Peyer's patch (tissue), 4 donors: ENCODE measurements around the gene PTPRC. TPM values are rescaled to one million over a fixed set of nuclear protein-coding genes. Genes with fewer than 3 reads are reported as not detected.
A peak's percentile ranks its signal among the peaks of the same experiment; 100 is the strongest.

Experiments
- DNase-seq, 3 donors: peaks; one replicate each; pipeline ENCODE4 v3.0.0-alpha.2; 2017 to 2019
- H3K27ac ChIP-seq, 4 donors: fragments of 200-600 bp; sonication (generic); one replicate each; pipeline ENCODE4 v1.5.1; 2016 to 2019
- H3K27me3 ChIP-seq, 2 donors: fragments of 200-600 bp; sonication (generic); one replicate each; pipeline ENCODE4 v1.5.1; 2019
- H3K36me3 ChIP-seq, 3 donors: fragments of 200-600 bp; sonication (generic); one replicate each; pipeline ENCODE4 v1.5.1; 2016 to 2019
- H3K4me1 ChIP-seq, 4 donors: fragments of 200-600 bp; sonication (generic); one replicate each; pipeline ENCODE4 v1.5.1; 2016 to 2019
- H3K4me3 ChIP-seq, 4 donors: fragments of 200-600 bp; sonication (generic); 1 replicate in 3 of 4; 2 replicates in 1 of 4; pipeline ENCODE4 v1.5.1; 2016 to 2019; ENCODE audit warnings: mild to moderate bottlenecking in 1 of 4
- H3K9me3 ChIP-seq, 4 donors: fragments of 200-600 bp; sonication (generic); one replicate each; pipeline ENCODE4 v1.5.1; 2016 to 2019; ENCODE audit warnings: mild to moderate bottlenecking in 1 of 4
- CTCF ChIP-seq, 6 experiments: fragments of 450-650 bp in 4 of 6; fragments of 200-600 bp in 2 of 6; sonication (generic) in 1 of 6; IDR thresholded peaks; one replicate each; pipeline ENCODE4 v1.5.1; 2017 to 2019; ENCODE audit warnings: antibody characterized with exemption in 6 of 6, mild to moderate bottlenecking in 3 of 6, moderate library complexity in 1 of 6
- POLR2A ChIP-seq, 2 donors: fragments of 450-650 bp; IDR thresholded peaks; one replicate each; pipeline ENCODE4 v1.5.1; 2017; ENCODE audit warnings: antibody characterized with exemption in 2 of 2, mild to moderate bottlenecking in 2 of 2, moderate library complexity in 2 of 2
- total RNA-seq, 4 donors: library from RNA; depleted of rRNA; stranded (reverse); fragments of >200 nt; gene quantifications; one replicate each; pipeline ENCODE4 v1.1.0, GENCODE V29; 2016

The PTPRC gene
- total RNA-seq, 4 donors from 2014 or later: 13.3 to 127 (median 22.1) TPM

GRCh38 chr1:198773523-198773922 lies 134.7 kb downstream of the PTPRC start:
- Histone ChIP-seq H3K36me3 (no peaks in the 10 kb centered on the region), H3K9me3 (no peaks in the 10 kb centered on the region), H3K27me3 (no peaks in the 10 kb centered on the region), H3K4me3 (no peak overlapping the region), H3K27ac (no peak overlapping the region), H3K4me1 (no peaks in the 10 kb centered on the region)
- DNase-seq: no peak
- TF ChIP-seq CTCF (IDR thresholded peaks at IDR 0.05) (no peak), POLR2A (IDR thresholded peaks at IDR 0.05) (no peak)

DNA sequence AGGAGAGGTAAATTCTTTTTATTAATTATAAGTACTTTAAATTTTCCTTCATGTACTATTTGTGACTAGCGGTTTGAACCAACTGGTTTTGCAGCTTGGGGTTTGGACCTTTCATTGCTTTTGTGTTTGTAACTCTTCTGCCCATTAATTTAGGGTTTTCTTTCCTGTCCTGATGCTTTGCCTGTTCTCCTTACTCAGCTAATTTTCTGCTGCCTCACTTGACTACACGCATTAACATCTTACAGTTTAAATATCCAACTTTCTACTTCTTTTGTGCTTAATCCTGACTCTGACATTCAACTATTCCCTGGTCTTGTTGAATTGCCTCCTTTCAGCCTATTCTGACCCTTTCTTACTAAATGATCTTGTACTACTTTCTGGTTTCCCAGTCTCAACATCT lies 135.6 kb downstream of the PTPRC start:
- no peaks in the 10 kb centered on the region for H3K4me1 ChIP-seq
- TF ChIP-seq POLR2A (IDR thresholded peaks at IDR 0.05): no peak
- no peak for TF ChIP-seq CTCF (IDR thresholded peaks at IDR 0.05)
- no peaks in the 10 kb centered on the region for H3K9me3 ChIP-seq
- no peak overlapping the region for H3K27ac ChIP-seq
- H3K36me3 ChIP-seq: no peaks in the 10 kb centered on the region
- no peaks in the 10 kb centered on the region for H3K27me3 ChIP-seq
- no peak overlapping the region for H3K4me3 ChIP-seq
- no peak for DNase-seq

- Histone ChIP-seq H3K36me3 (no peaks in the 10 kb centered on the region), H3K27me3 (no peaks in the 10 kb centered on the region), H3K9me3 (no peaks in the 10 kb centered on the region), H3K27ac (peak overlapping the region in 2 of 4 donors; percentile 32 to 54), H3K4me1 (no peaks in the 10 kb centered on the region), H3K4me3 (no peak overlapping the region)
- DNase-seq: no peak
- TF ChIP-seq POLR2A (IDR thresholded peaks at IDR 0.05): no peak
- no peak for TF ChIP-seq CTCF (IDR thresholded peaks at IDR 0.05)
Observed at GRCh38 chr1:198775606-198776005, 136.8 kb downstream of the PTPRC start.

GRCh38 chr1:198776602-198777029 lies 137.8 kb downstream of the PTPRC start:
- no peaks in the 10 kb centered on the region for H3K27me3 ChIP-seq
- H3K4me1 ChIP-seq: no peaks in the 10 kb centered on the region
- peak in 1 of 3 donors; percentile 58 for DNase-seq
- H3K36me3 ChIP-seq: no peaks in the 10 kb centered on the region
- TF ChIP-seq POLR2A (IDR thresholded peaks at IDR 0.05) (peak in 1 of 2 donors; percentile 16), CTCF (IDR thresholded peaks at IDR 0.05) (no peak)
- H3K4me3 ChIP-seq: no peak overlapping the region
- peak overlapping the region in 2 of 4 donors; percentile 51 to 65 for H3K27ac ChIP-seq
- H3K9me3 ChIP-seq: no peaks in the 10 kb centered on the region

DNA sequence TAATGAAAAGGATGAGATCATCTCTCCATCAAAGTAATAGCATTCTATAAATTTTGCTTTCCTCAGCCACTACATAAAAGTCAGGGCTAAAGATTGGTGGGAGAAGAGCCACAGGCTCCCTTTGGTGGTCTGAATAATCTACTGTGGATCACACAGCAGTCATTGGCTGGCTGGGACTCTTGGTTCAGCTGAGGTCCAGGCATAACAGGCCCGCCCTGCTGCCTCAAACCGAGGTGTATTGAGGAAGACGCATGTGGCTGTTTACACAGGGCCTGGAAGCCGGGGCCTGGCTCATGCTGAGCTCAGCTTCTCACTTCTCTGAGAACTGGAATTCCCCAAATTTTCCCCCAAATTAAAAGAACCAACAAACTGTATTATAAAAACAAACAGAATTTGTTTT lies 139.2 kb downstream of the PTPRC start:
- Histone ChIP-seq H3K27me3 (no peaks in the 10 kb centered on the region), H3K4me1 (no peaks in the 10 kb centered on the region), H3K36me3 (no peaks in the 10 kb centered on the region), H3K4me3 (no peak overlapping the region), H3K9me3 (no peaks in the 10 kb centered on the region), H3K27ac (peak overlapping the region in 2 of 4 donors; percentile 51 to 65)
- TF ChIP-seq CTCF (IDR thresholded peaks at IDR 0.05) (no peak), POLR2A (IDR thresholded peaks at IDR 0.05) (no peak)
- no peak for DNase-seq

DNA sequence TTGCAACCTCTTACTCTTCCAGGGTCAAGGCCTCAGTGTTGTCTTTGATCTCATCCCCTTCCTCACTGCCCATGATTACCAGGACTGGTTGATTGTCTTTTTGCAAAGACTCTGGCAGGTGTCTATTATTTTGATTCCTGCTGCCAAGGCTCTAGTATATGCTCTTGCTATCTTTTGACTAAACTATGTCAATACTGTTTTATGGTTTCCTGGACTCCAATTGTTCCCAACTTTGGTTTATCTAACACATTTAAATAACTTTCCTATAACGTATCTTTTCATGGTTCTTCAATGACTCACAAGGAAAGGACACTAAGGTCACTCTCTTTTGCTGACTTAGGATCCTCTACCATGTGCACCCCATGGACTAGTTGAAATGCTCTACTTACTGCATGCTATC lies 141.5 kb downstream of the PTPRC start:
- Histone ChIP-seq H3K36me3 (no peaks in the 10 kb centered on the region), H3K9me3 (no peaks in the 10 kb centered on the region), H3K27me3 (no peaks in the 10 kb centered on the region), H3K4me3 (no peak overlapping the region), H3K27ac (no peak overlapping the region), H3K4me1 (no peaks in the 10 kb centered on the region)
- no peak for DNase-seq
- TF ChIP-seq CTCF (IDR thresholded peaks at IDR 0.05): no peak
- TF ChIP-seq POLR2A (IDR thresholded peaks at IDR 0.05): no peak
